GM21619 (cell line): ENCODE data around the gene CASR.
A peak's percentile ranks its signal among the peaks of the same experiment; 100 is the strongest.

Experiments
- ATAC-seq: cut with Tn5 transposase; IDR thresholded peaks from one replicate; pipeline ENCODE4 v1.9.1; 2021; ENCODE audit not compliant: unreplicated experiment

The CASR gene

GRCh38 chr3:122299872-122300460, 116.5 kb downstream of the CASR start:
- no peak for ATAC-seq

DNA sequence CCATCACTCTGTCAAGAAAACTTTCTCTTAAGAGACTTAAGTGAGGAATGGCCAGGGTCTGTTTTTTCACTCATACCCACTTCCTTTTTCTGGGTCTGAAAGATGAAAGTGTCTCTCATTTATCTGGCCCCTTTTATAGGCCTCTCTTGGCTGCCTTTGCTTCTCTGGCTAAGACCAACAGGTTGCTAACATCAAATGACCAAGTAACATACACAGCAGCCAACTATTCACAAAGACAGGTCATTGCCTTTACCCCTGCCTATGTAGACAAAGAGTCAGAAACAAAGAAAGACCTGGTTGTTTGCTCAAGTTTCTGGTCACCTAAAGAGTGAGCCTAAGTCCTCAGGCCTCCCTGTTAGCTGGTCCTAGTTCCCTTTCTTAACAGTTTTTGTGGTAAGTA, 117.6 kb downstream of the CASR start:
- ATAC-seq: no peak

DNA sequence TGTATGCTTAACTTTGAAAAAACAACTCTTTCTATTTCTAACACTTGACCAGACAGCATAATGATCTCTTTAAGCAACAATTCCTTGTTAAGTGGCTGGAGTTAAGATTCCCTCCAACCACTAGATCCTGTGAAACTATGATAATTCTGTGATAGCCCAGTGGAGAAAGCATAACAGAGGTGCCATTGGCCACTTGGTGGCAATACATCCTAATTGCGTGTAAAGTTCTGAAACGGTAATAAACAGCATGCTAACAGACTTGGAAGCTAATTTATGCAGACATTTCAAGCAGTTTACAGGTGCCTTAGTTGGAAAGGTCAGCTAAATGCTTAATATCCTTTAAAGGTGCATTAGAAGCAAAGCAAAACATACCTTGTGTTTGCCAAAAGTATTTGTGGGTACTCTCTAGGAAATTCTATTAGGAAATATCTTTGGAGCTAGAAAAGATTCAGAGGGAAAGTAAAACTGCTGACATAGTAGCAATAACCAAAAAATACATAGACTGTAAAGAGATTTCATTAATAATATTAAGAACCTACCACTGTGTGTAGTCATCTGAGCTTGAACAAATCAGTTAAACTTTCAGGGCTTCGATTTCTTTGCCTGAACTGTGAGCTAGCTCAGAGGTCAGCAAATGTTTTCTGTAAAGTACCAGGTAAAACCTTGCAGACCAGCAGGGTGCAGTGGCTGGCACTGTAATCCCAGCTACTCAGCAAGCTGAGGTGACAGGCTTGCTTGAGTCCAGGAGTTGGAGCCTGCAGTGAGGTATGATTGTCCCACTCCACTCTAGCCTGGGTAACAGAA, 122.6 kb downstream of the CASR start:
- peak; percentile 54 for ATAC-seq

DNA sequence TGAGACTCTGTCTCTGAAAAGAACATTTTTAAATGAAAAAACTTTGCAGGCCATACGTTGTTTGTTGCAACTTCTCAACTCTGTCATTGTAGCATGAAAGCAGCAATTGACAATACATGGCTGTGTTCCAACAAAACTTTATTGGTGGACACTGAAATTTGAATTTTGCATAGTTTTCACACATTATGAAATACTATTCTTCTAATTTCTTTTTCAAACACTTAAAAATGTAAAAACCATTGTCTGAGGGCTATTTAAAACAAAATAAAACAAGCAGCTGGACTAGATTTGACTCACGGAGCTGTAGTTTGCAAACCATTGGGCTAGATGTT, 123.1 kb downstream of the CASR start:
- ATAC-seq: no peak

GRCh38 chr3:122307094-122307687, 123.7 kb downstream of the CASR start:
- no peak for ATAC-seq

DNA sequence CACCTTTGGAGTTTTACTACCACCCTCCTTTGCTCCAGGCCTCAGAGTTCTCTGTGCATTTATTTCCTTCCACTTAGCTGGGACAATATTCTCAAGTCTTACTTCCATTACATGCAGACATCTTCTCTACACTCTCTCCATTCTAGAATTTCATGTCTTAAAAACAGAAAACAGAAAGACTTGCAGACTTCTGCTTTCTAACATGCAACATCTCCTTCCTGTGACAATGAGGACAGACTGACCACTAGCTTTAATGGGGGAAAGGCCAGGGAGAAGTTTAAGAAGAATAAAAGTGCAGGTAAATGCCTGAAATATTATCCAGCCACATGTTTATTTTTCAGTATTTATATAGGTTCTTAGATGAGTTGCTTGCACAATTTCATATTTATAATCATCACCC, 124.5 kb downstream of the CASR start:
- ATAC-seq: no peak

GRCh38 chr3:122310361-122310760, 126.9 kb downstream of the CASR start:
- no peak for ATAC-seq

GRCh38 chr3:122312826-122313225, 129.4 kb downstream of the CASR start:
- no peak for ATAC-seq

DNA sequence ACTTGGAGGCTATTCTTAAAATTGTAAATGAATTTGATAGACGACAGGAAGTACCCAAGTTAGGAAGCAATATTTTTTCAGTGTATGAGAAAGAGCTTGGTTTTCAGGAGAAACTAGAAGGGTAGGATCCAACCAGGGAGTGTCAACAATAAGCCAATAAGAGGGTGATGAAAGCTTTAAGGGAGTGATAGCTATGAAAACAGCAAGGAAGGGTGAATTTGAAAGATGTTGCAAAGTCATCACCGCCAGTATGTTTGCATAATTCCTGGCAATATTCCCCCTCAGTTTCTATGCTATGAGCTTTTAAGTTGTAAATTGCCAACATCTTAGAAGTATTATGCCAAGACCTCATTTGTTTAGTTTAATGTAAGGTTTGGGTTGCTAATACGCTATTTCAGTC, 129.8 kb downstream of the CASR start:
- no peak for ATAC-seq

- ATAC-seq: no peak
Observed at GRCh38 chr3:122314228-122314876, 130.9 kb downstream of the CASR start.

DNA sequence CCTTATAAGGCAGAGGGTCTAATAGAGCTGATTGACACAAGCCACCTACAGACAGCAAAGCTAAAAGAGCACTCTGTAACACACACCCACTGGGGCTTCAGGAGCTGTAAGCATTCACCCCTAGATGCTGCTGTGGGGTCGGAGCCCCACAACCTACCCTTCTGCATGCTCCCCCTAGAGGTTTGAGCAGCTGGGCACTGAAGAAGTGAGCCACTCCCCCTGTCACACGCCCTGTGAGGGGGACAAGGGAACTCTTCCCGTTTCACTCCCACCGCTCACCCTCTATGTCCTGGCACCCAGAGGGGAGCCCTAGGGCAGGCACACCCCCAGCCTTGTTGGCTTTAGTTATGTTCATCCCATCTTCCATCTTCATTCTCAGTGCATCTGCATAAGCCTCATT, 132.2 kb downstream of the CASR start:
- ATAC-seq: no peak

GRCh38 chr3:122316368-122316767, 132.9 kb downstream of the CASR start:
- ATAC-seq: no peak

GRCh38 chr3:122318620-122319019, 135.2 kb downstream of the CASR start:
- ATAC-seq: no peak

GRCh38 chr3:122322095-122323075, 138.9 kb downstream of the CASR start:
- ATAC-seq: no peak

DNA sequence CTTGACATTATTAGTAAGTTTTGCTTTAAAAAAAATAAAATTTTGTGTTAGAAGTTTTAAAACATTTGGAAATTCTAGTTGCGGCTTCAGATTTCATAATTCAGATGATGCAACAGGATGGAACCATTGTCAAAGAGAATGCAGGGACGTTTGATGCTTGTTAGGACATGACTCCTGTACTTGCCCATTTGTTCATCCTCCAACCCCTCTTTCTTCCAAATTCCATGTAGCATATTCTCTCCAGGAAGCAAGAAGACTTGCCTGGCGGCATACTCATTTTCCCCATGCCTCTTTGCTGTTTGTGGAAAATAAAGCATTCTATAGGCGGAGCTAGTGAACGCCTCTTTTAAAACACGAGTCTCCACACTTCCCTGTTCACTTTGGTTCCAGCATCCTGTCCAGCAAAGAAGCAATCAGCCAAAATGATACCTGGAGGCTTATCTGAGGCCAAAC, 141.4 kb downstream of the CASR start, which contains the start of gene CSTA:
CSTA (plus strand) TSS at position 378 of the 453 bp plus-strand sequence; CDS start at position 423, 45 bp downstream.
- ATAC-seq: no peak

- ATAC-seq: no peak
Observed at GRCh38 chr3:122325769-122326168, 142.3 kb downstream of the CASR start.

DNA sequence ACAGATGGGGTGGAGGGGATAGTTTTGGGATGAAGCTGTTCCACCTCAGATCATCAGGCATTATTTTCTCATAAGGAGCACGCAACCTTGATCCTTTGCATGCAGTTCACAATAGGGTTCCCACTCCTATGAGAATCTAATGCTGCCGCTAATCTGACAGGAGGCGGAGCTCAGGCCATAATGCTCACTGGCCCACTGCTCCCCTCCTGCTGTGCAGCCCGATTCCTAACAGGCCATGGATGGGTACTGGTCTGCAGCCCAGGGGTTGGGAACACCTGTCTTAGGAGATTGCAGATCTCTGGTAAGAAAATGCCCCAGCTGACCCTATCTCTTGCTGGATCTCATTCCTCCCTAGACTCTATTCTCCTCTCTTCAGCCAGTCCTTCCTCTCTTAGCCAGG, 148.4 kb downstream of the CASR start:
- ATAC-seq: no peak

DNA sequence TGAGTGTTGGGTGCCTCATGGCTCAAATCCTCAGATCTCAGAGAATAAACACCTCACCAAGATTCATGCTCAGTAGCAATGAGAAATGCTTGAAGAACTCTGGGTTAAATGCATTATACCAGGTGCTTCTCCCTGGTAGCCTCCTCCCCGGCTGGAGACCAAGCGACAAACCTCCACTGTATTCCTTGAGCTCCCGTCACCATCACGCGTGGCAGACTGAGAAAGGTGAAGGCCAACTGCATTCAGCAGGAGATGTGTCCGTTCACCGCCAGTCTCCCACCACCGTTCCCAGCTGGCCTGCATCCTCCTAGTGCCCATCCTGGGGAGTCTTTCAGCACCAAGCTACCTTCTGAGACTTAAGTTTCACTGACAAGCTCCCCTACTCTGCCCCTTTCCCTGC, 149.1 kb downstream of the CASR start:
- ATAC-seq: no peak
